HG03354 (cell line): Measurements from ENCODE around the gene MACF1.

Source experiments
- ATAC-seq: cut with Tn5 transposase; IDR thresholded peaks from one replicate; pipeline ENCODE4 v1.9.1; 2021; ENCODE audit warnings: mild to moderate bottlenecking; ENCODE audit not compliant: unreplicated experiment, poor library complexity, severe bottlenecking

MACF1 gene

DNA sequence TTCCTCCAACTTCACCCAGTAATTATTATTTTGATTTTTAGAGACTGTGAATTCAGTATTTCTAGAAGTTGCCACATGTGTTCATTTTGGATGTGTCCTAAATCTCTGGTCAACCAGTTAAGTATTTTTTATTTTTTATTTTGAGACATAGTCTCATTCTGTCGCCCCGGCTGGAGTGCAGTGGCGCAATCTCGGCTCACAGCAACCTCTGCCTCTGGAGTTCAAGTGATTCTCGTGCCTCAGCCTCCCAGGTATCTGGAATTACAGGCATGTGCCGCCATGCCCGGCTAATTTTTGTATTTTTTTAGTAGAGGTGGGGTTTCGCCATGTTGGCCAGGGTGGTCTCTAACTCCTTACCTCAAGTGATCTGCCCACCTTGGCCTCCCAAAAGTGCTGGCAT is 8.0 kb downstream of the MACF1 start:
- ATAC-seq: no peak

DNA sequence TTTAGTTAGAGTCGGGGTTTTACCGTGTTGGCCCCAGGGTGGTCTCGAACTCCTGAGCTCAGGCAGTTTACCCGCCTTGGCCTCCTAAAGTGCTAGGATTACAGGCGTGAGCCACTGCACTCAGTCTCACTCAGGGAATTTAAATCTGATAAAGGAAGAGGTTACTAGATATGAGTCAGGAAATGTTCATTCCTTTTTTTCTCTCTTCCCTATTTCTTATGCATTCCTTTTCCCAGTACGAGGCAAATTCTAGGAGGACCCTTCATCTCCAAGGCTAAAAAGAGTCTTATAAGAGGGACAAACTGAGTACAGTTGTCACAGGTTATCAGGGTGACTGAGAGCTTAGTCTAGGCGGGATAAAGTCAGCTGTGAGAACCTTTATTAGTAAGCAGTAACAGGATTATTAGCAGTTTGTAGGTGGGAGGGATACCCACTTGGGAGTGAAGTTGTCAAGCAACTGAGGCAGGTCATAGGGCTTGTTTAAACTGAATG is 9.1 kb downstream of the MACF1 start:
- no peak for ATAC-seq

DNA sequence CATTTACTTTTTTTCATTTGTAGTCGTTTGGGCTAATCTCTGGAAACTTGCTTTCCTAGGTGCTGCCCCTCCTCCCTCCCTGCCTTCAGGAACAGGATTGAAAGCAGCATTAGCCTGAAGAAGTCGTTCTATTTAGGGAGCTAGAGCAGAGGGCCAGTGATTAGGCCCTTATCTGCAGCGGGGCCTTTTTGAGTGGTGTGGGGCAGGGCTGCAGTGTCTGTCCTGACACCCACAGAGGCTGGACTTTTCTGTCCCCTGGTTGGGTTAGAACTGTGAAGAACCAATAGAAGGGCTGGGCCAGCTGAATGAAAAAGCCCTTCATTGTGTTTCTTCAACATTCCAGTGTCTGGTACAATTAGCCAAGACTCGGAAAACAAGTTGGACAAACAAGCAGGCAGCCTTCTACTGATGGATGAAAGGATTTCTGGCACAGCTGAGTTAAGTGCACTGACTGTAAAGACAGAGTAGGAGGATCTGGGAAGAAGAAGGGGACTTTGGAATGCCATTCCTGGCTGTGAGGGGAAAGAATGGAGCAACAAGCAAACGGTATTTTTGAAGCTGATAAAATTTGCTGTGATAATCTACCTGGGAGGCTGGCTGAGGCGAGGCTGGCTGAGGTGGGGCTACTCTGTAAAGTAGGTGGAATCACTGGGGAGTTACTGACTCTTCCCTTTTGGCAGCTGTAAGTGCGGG is 9.7 kb downstream of the MACF1 start:
- no peak for ATAC-seq

DNA sequence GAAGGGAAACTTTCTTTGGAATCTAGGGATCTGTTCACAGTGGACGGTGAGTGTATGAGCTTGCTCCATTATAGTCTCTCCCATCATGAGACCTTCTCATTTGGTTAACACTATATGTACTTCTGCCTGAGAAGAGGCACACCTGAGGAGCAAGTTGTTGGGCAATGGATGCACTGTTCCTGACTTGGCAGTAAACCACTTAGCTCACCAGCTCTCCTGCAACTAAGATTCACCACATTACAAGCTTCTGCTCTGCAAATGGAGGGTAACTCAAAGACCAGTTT is 10.2 kb downstream of the MACF1 start:
- no peak for ATAC-seq

DNA sequence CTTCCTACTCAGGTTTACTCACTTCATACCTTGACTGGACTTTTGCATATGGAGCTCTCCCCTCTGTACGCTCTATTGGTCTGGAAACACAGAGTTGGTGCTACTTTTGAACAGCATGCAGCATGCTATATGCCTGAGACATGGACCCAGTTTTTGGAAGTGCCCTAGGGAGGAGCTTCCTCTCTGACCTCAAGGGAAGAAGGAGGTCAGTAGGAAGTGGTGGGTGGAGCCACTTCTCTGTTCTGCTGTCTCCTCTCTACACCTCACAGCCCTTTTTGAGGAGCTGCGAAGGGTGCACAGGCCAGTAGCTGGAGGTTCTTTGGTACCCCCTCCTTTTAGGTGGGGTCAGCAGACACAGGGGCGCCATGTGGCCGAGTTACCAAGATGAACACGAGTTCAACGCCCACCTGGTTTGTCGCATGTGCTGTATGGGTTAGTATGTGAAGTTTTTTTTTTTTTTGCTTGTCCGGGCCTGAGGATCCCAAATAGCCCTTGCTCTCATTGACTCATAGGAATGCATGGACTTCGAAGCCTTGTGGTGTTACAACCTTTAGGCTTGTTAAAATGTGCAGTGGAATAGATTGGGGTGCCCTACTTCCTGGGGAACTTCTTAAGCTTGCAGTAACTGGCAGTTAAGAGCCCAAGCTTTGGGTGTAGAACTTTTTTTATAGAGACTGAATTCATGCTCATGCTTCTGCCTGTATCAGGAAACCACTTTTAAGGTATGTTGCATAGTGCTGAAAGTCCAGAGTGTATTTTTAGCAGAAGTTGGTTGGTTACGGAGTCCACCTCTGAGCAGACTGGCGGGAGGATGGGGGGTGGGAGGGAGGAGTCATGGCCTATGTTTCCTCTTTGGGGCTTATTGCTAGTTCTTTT is 10.7 kb downstream of the MACF1 start:
- peak; percentile 61 for ATAC-seq

DNA sequence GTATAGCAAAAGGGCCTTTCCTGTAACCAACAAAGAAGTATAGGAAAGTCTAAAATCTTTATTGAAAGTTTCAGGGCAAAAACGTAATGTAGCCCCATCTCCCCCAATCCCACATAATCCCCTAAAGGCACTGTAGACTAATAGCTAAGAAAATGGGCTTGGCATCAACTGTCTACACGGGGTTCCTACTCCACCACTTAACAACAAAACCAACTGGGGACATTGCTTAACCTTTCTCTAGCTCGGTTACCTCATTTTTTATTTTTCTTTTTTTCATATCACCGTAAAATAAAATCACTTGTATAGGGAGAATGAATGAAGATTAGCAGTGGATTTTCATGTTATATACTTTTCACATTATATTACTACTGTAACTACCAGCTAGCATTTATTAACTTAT is 12.3 kb downstream of the MACF1 start:
- ATAC-seq: no peak

DNA sequence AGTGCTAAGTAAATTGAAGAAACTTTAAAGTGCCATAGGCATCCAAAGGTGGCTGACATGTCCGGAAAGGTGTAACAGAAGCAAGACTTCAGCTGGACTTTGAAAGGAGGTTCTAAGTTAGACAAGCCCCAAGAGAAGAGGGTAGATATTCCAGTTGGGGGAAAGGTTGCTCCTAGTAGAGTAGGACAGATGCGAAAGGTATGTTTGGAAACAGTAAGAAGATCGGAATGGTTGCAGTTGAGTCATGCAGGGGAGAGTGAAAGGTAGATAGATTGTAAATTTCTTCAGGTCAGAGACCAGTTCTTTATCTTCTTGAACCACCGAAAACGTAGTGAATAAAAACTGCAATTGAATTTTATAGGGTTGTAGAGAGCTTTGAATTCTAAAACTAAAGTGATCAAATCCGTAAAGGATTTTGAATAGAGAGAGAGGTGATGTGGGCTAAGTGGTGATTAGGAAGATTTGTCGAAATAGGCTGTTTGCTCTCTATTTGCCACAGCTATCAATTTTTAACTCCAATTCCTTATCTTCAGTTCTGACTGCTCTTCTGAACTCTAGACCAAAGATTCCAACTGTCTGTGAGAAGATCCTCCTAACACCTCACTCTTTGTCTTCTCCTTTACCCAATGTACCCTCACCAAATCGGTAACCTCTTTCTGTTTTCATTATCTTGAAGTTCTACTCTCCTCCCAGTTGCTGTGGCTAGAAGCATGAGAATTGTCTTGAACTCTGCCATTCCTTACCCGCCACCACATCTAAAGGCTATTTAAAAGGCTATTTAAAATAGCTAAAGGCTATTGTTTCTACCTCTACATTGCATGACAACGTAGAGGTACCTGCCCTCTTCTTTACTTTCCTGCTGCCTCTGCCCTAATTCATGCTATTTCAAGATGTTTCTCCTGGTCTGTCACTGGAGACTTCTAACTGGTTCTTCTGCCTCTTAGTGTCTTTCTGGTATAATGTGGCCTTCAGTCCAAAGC is 16.7 kb downstream of the MACF1 start:
- no peak for ATAC-seq

DNA sequence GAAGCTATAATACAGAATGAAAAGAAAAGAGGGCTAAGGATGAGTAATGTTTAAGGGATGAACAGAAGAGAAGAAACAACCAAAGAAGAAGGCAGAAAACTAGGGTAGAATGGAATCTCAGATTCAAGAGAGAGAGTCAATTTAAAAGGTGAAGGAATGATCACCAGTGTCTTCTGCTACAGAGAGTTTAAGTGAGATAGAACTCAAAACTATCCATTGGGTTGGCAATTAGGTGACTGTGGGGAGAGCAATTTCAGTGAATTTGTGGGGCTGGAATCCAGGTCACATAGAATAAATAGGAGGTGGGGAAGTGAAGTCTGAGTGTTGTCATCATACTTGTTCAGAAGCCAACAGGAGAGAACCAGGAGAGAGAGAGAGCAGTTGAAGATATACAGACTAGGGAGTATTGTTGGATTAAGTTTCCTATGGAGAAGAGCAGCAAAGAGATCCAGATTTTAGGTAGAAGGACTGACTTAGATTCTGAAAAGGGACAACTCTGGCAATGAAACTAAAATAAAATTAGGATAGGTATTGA is 19.9 kb downstream of the MACF1 start:
- no peak for ATAC-seq

DNA sequence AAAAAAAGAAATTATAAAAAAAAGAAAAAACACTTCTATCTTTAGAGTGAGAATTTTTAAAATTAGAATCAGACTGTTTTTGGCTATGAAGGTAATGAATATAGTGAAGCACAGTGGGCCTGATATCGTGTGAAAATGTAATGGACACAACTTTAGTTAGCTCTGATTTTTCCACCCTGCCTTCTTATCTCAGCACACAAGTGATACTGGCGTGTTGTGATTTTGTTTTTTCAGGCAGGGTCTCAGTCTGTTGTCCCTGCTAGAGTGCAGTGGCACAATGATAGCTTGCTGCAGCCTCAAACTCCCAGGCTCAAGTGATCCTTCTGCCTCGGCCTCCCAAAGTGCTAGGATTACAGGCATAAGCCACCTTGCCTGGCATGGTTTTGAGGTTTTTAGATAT is 22.3 kb downstream of the MACF1 start:
- ATAC-seq: no peak

DNA sequence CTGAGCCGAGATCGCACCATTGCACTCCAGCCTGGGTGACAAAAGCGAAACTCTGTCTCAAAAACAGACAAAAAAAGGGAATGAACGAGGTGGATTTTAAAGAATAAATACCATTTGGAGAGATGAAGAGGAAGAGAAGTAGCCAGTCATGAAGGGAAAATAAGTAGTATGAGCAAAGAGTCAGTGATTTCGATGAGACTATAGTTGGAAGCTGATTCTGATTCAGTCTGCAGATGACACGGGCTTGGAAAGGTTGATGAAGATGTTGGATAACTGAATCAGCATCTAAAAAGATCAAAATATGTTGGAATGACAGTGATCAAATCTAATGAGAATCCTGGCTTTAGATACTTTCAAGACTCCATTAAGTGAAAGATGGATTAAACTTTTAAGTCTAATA is 23.8 kb downstream of the MACF1 start:
- no peak for ATAC-seq

DNA sequence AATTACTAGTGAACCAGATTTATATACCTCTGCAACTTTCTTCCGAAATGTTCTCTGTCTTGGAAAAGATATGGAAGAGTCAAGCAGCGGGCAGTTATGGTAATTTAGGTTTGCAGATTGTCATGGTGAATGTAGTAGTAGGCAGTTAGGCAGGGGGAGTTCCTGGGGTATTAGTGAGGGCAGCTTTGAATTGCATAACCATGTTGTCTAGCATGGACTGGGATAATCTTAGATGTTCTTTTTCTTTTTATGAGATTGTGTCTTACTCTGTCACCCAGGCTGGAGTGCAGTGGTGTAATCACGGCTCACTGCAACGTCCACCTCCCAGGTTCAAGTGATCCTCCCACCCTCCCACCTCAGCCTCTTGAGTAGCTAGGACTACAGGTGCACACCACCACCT is 25.0 kb downstream of the MACF1 start:
- ATAC-seq: no peak

DNA sequence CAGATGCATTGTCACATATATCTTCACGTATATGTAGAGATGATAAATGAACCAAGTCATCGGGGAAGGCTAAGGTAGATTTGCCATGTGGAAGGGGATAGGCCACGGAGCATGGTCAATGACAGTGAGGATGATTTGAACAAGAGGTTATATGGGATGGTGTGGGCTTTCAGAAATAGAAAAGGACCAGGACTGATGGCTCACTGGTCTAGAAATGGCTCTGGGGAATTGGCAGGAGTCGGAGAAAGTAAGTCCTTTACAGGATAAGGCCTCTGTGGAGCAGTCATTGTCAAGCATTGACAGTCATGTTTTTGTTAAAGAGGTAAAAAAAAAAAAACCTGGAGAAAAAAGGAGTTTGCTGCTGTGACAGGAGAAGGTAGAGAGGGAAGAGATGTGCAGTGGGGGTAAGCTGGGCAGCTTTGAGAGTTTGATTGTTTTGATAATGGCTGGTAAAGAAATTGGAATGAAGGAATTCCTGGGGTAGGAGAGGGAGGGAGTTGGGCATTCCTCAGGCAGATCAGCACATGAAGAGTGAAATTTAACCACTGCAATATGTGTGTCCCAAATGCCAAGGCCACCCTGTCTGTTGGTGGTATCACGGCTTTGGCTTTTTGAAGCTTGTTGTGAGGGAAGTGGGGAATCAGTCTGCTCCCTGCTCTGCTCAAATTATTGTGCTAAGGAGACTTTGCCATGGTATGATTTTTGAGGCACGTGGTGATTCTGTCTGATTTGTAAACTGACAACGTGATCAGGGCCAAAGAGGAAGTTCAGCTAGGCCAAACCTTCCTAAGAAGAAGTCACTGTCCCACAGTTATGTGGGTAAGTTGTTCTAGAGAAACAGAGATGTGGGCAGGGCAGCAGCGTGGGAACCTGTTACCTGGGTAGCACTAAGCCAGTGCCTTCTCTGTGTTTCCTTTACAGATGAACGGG is 26.0 kb downstream of the MACF1 start:
- ATAC-seq: peak; percentile 83

DNA sequence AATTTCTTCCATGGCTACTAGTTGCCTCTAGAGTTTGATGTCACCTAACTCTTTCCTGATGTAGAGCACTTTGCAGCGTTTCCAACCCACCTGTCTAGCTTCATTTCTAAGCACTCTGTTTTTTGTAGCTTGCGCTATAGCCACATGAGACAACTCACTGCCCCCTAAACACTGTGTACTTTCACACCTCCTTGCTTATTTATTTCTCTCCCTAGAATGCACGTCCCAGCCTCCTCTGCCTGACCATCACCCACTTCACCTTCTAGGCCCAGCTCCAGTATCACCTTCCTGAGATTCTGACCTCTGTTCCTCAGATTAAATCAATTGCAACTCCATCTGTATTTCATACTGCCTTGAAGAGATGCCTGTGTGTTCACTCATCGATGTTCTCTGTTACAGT is 32.5 kb downstream of the MACF1 start:
- ATAC-seq: no peak

DNA sequence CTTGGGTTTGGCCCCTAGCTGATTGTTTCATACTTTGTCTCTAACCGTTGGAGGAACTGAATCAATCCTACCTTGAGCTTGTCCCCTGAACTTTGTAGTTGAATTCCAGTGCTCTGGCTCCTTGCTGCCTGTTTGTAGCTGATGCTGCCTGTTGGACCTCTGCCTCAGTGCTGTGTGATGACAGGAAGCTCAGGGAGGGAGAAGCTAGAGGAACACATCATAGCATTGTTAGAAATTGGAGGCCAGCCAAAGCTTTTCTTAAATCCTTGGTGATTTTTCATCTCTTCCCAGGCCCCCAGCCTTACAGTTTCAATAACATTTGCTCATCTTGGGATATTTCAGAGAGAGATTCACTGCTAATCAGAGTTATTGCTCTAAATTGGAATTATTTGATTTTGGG is 34.0 kb downstream of the MACF1 start:
- no peak for ATAC-seq

DNA sequence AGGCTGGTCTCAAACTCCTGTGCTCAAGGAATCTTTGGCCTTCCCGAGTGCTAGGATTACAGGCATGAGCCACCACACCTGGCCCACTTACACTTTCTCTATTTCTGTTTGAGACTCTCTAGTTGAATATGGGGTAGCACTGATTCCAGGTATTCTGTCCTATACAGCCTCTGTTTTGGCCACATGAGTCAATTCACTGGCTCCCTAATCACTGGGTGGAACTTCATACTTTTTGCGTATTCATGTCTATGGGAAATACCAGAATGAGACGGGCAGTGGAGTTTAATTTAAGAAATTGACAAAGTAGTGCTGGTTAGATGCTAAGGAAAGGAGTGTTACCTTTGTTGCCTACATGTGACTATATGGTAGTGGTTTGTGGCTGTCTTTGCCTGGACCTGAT is 35.5 kb downstream of the MACF1 start:
- ATAC-seq: no peak

DNA sequence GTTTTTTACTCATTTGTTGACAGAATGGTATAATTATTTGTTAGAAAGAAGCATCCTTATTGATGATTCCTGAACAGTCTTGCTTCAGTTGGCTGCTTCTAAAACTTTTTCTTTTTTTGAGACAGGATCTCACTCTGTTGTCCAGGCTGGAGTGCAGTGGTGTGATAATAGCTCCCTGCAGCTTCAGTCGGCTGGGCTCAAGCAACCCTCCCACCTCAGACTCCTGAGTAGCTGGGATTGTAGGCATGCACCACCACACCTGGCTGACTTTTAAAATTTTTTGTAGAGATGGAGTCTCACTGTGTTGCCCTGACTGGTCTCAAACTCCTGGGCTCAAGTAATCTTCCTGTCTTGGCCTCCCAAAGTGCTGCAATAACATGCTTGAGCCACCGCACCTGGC is 38.8 kb downstream of the MACF1 start:
- ATAC-seq: no peak

DNA sequence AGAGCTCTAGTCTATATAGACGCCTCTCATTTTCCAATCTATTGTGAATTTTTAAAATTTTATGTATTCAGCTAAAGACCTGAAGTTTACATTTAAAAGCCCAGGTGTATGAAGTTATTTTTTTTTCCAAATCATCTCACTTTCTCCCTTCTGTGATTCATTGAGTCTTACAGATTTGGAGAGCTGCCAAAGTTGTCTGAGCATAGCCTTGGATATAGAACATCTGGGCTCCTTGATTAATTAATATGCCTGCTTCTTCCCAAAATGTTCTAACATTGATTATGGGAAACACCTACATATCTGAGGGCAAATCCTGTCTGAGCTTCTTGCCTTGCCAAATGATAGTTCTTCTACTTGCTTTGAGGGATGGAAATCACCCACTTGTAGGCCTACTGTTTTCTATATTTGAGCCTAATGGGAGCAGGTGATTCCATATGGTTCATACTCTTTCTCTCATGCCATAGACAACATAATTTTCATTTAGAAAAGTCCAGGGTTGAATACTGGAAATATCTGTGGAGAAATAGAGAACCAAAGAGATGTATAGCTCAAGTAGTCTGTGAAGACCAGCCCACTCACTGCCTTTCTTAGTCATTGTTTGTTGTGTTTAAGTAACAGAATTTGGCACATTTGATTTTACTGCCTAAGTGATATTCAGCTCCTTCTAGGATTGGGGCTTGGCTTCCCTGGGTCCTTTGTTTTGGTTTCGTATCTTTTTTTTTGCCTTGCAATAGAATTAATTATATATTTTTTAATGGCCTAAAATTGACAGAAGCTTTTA is 46.2 kb downstream of the MACF1 start:
- no peak for ATAC-seq

DNA sequence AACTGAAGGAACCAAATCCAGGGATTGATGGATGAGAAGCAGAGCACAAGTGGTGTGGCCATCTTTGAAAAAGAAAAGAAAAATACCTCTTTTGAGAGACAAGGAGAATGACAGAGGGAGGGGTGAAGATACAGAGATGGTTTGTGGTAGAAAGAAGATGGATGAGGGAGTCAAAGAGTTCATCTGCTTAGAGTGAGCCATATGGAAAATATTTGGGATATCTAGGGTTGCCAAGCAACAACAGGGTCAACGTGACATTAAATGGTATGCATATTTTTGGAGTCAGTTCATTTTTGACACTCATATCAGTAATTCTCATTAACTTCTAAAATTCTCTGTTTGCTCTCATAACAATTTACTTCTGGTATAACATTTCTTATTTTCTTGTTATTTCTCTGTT is 50.7 kb downstream of the MACF1 start:
- no peak for ATAC-seq
